NCI-H2107 (cell line): ENCODE measurements around the gene SF3B2.

Experiments
- DNase-seq: peaks from one replicate; lab custom pipeline; 2025; lab: John Stamatoyannopoulos, UW

SF3B2 gene

GRCh38 chr11:66047541-66048365 lies 4.4 kb upstream of the SF3B2 start:
- DNase-seq, result no peak

DNA sequence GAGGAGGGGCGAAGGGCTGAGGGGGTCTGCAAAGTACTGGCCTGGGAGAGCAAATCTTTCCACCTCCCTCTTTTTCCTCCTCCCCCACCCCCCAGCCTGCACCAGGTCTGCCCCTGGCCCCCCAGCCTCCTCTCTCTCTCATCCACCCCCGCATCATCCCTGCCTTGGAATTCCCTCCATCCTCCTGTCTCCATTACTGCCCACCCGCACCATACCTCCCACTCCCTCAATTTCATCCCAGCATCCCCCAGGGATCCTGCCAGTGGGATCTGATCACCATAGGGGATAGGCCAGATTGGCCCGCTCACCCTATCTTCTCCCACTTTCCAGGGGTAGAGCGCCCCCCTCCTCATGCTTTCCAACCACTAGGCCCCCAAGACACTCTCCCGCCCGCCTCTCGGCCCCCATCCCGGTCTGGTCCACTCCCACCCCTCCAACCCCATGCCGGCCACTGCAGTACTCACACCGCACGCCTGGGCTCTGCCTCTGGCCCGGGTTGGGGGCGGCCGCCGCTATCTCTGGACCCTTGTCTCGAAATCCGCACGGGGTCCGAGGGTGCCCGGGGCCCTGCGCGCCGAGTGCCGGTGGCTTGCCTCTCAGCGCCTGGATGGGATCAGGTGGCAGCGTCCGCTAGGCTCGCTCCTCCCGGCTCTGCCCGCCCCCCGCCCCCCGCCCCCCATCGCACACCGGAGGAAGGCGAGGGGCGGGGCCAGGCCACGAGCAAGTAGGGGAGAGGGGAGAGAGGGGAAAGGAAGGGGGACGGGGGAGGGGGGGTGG lies 3.4 kb upstream of the SF3B2 start, which contains the start of gene GAL3ST3:
Gene GAL3ST3, minus strand, starts transcription at position 615 of the 777 bp plus-strand sequence. CDS start 3,746 bp downstream, outside the sequence.
- no peak for DNase-seq

DNA sequence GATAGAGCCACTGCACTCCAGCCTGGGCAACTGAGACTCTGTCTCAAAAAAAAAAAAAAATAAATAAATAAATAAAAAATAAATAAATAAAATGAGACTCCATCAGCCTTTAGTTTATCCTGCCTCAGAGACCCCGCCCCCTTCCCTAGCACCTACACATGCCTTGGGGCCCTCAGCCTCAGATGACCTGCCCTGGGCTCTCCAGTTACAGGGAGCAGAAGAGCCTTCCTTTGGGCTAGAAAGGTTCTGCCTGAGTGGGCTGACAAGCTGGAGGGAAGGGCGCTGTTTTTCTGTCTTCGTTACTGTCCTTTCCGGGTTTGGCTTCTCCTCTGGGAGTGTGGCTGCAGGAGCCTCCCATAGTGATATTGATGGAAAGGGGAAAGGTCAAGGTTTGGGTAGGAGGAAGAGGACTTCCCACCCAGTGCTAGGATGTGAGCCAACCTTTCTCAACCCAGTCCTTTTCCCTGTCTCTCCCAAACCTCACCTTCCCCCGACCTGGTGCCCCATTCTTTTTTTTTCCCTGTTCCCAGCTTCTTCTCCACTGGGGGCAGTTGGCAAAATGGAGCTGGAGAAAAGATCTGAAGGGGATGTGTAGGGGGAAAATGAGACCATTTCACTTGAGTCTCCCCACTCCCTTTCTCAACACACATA lies 1.5 kb upstream of the SF3B2 start:
- DNase-seq, result peak; percentile 54

DNA sequence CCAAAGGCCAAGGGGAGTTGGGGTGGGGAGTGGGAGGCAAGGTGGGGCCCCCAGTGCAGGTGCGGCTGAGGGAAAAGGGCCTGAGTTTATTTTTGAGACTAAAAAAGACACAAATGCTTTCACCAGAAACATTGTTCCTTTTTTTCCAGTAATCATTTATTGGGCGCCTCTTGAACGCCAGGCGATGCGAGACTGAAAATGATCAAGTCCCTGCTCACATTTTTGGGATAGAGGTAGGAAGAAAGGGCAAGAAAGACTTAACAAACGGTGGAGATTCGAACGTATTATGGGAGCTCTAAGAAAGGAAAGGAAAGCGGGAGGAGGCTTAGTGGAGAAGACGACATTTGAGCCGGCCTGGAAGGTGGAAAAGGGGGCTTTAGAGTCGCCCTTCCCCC lies 796 bp upstream of the SF3B2 start:
- no peak for DNase-seq

GRCh38 chr11:66052664-66052982 lies 459 bp downstream of the SF3B2 start:
- no peak for DNase-seq

GRCh38 chr11:66055021-66055420 lies 2.9 kb downstream of the SF3B2 start:
- no peak for DNase-seq

GRCh38 chr11:66056501-66056900 lies 4.3 kb downstream of the SF3B2 start:
- no peak for DNase-seq

DNA sequence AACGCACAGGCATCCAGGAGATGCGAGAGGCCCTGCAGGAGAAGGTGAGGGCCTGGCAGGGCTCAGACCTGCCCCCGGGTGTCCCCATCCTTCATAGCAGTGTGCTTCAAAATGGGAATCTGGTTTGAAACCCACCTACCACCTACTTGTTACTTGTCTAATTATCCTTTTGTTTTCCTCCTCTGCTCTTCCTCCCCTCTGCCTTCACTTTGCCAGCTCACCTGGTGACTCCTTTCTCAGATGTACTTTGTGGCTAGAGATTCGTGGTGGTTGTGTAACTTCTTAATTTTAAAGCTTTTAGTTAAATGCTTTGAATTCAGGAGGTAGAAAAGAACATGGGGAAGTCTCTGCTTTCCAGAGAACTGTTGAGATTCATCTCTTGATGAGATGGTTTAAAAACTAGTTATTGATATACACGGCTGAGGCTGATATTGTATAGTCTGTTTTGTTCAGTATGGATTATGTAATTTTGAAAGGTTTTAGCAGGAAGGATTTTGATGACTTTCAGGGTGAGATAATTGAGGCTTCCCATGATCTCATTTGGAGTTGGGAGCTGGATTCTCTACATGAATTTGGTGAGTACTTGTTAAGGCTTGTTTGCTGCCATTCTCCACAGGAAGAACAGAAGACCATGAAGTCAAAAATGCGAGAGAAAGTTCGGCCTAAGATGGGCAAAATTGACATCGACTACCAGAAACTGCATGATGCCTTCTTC lies 8.0 kb downstream of the SF3B2 start:
- no peak for DNase-seq

DNA sequence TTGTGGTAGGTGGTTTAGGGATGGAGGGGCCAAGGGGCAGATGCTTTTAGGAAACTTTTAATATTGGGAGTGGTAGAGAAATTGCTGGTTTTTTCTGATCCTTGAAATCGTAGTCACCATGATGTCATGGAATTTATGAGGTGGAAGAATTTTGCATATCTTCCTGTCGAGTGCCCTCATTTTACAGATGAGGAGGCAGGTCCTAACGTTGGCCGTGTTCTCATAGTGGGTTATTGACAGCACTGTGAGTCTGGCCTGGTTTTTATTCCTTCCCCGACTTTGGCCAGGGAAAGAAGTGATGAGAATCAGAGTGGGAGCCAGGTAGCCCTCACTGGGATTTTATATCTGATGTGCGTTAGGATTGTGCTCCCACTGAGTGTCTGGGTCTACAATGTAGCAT lies 9.1 kb downstream of the SF3B2 start:
- no peak for DNase-seq

DNA sequence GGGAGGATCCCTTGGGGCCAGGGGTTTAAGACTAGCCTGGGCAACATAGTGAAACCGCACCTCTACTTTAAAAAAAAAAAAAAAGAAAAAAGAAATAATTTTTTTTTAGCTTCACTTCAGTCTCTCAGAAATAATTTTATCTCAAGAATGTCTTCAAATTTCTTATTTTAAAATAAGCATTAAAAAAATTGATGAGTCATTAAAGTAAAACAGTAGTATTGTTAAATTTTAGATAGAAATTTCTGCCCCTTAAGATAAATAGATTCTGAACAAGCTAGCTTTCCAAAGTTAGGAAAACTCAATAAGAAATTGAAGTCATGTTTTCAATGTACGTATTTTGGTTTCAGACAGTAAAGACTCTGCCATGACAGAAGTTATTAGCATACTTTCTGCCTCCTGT lies 10.2 kb downstream of the SF3B2 start:
- no peak for DNase-seq

GRCh38 chr11:66063900-66064299 lies 11.7 kb downstream of the SF3B2 start:
- no peak for DNase-seq

GRCh38 chr11:66064571-66064970 lies 12.4 kb downstream of the SF3B2 start:
- no peak for DNase-seq

DNA sequence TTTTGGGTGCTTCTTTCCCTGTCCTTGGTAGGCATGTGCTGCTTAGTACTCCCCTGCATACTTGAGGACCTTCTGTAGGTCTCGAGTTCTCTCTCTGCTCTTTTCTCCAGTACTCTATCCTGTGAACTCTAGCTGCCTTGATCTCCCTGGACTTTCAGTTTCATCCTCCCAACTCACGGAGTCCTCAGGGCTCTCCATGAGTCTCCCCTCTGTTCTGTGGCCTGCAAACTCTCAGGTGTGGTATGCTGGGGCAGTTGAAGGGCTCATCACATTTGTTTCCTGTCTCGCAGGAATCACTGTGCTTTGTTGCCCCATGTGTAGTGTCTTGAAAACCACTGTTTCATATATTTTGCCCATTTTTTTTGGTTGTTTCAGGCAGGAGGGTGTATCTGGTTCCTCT lies 14.6 kb downstream of the SF3B2 start:
- DNase-seq, result no peak

GRCh38 chr11:66067640-66068039 lies 15.5 kb downstream of the SF3B2 start:
- DNase-seq, result no peak

DNA sequence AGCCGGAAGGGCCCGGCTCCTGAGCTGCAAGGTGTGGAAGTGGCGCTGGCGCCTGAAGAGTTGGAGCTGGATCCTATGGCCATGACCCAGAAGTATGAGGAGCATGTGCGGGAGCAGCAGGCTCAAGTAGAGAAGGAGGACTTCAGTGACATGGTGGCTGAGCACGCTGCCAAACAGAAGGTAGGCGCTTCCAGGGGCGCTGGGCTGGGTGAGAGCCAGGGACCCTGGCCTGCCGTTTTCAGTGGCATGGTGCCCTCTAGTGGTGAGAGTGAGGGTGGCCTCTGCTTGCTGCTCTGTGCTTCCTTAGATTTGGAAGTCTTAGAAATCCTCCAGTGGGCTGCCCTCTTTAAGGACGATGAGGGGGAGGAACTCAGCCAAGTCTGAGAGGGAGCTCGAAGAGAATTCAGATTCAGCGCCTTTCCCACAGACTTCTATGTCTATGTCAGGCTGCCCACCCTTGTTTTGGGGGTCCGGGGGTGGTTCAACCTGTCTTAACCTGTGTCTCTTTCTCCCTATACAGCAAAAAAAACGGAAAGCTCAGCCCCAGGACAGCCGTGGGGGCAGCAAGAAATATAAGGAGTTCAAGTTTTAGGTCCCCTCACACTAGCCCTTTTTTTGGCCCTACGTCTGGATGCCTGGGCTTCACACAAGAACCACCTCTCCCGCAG lies 16.1 kb downstream of the SF3B2 start:
- no peak for DNase-seq

GRCh38 chr11:66068923-66069714 lies 17.0 kb downstream of the SF3B2 start:
- DNase-seq, result no peak

DNA sequence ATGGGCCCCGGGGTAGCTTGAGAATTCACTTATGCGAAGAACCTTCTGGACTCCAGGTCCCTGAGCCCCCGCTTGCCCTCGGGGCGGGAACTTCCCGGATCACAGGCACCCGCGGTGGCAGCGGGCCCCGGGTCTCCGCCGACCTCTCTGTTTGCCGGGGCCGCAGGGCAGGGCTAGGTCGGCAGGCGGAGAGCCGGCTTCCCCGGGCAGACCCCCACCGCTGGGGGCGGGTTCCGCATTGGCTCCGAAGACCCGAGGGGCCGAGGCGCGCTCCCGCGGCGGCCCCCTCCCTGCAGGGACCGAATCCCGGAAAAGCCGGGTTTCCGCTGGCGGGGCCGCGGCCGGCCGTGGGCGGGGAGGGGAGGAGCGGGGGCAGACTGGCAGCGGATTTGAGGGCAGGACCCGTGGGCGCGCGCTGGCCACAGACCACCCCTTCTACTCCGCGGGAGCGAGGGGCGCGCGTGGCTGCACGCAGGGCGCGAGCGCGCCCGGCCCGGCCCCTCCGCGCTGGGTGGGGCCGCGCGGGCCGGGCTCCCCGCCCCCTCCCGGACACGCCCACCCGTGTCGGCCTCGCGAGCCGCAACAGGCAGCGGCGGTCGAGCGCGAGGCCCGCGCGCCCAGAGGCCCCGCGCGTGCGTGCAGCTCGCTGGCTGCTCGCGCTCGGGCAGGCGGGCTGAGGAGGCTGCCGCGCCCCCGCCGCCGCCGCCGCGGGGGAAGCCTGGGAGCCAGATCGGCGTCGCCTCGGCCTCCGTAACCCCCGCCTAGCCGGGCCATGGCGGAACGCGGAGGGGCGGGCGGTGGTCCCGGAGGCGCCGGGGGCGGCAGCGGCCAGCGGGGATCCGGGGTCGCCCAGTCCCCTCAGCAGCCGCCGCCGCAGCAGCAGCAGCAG lies 17.8 kb downstream of the SF3B2 start, which contains the start of gene PACS1:
Gene PACS1, plus strand, starts transcription at position 558 of the 889 bp plus-strand sequence. Its CDS starts 215 bp downstream, at position 773.
- no peak for DNase-seq

- no peak for DNase-seq
Measured at GRCh38 chr11:66070604-66071380, 18.6 kb downstream of the SF3B2 start.

DNA sequence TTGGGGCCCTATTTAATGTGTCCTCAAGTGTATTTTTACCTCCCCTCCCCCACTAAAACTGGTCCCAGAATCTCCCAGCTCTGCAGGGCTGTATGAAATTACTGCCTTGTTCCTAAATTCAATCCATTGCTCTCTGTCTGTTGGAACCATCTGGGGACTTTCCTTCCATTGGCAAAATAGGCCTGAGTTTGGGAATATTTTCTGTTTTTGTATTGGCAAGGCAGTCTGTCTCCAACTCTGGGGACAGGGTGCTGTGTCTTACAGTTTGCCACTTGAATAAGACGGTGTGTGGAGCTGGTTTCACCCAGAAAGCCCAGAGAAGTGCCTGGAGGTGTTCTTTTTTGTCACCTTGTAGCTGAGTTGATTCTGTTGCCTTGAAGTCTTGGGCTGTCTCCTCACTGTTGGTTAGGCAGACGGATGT lies 19.2 kb downstream of the SF3B2 start:
- no peak for DNase-seq
